ENCODE results near the gene TMEM14C.
"Not testable (repeated sequence)": the region's sequence is repeated elsewhere in the genome, so short reads cannot be mapped to it uniquely, and the experiment has no call there.

Gene TMEM14C

DNA sequence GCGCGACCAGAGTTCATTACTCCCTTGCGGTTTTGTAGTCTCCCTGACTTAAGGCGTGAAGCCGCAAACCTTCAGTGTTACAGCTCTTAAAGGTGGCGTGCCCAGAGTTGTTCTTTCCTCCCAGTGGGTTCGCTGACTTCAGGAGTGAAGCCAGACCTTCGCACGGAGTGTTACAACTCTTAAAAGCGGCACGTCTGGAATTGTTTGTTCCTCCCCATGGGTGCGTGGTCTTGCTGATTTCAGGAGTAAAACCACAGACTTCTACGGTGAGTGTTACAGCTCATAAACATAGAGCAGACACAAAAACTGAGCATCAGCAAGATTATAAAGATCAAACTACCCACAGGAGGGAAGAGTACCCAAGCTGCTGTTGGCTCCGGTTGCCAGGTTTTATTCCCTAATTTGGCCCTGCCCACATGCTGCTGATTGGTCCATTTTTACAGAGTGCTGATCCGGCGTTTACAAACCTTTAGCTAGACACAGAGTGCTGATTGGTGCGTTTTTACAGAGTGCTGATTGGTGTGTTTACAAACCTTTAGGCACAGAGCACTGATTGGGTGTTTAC lies 10.4 kb downstream of the TMEM14C start:
- Histone ChIP-seq H2AFZ (ENCODE audit: low read depth, low read length) (no peak overlapping the region), H3K27me3 (ENCODE audit: insufficient read depth, low read length) (no peaks in the 10 kb centered on the region), H3K4me1 (ENCODE audit: insufficient read depth, low read length) (no peaks in the 10 kb centered on the region), H3K4me3 (ENCODE audit: low read length) (no peak overlapping the region), H3K9me3 (ENCODE audit: low read length) (no peaks in the 10 kb centered on the region), H3K36me3 (ENCODE audit: insufficient read depth, low read length) (peaks cover 34% of the 10 kb centered on the region)

- no peaks in the 10 kb centered on the region for H3K9me3 ChIP-seq (ENCODE audit: low read length)
- peaks cover 27% of the 10 kb centered on the region for H3K36me3 ChIP-seq (ENCODE audit: insufficient read depth, low read length)
- H3K4me1 ChIP-seq (ENCODE audit: insufficient read depth, low read length): no peaks in the 10 kb centered on the region
- no peaks in the 10 kb centered on the region for H3K27me3 ChIP-seq (ENCODE audit: insufficient read depth, low read length)
- no peak overlapping the region for H2AFZ ChIP-seq (ENCODE audit: low read depth, low read length)
- no peak overlapping the region for H3K4me3 ChIP-seq (ENCODE audit: low read length)
These were observed 11.0 kb downstream of the TMEM14C start for GRCh38 chr6:10733863-10734262.

- Histone ChIP-seq H3K4me1 (ENCODE audit: insufficient read depth, low read length) (no peaks in the 10 kb centered on the region), H3K4me3 (ENCODE audit: low read length) (no peak overlapping the region), H3K36me3 (ENCODE audit: insufficient read depth, low read length) (peaks cover 10% of the 10 kb centered on the region), H3K9me3 (ENCODE audit: low read length) (no peaks in the 10 kb centered on the region), H3K27me3 (ENCODE audit: insufficient read depth, low read length) (no peaks in the 10 kb centered on the region), H2AFZ (ENCODE audit: low read depth, low read length) (no peak overlapping the region)
These were observed 13.9 kb downstream of the TMEM14C start for GRCh38 chr6:10736731-10737130.

DNA sequence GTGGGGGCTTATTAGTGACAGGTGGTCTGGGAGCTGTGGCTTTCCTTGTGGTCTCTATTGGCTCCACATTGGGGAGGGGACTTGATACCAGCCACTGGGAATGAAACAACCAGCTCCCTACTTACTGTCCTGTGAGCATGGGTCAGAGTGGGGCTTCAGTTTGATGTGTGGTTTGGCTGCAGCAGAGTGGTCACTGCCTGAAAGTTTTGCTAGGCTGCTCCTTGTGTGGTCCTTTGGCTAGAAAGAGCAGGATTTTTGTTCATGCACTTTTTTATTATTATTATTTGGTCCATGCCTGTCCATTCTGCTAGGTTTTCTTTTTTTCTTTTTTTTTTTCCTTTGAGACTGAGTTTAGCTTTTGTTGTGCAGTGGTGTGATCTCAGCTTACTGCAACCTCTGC lies 17.2 kb downstream of the TMEM14C start:
- no peaks in the 10 kb centered on the region for H3K27me3 ChIP-seq (ENCODE audit: insufficient read depth, low read length)
- H2AFZ ChIP-seq (ENCODE audit: low read depth, low read length): no peak overlapping the region
- no peak overlapping the region for H3K4me3 ChIP-seq (ENCODE audit: low read length)
- no peaks in the 10 kb centered on the region for H3K36me3 ChIP-seq (ENCODE audit: insufficient read depth, low read length)
- H3K4me1 ChIP-seq (ENCODE audit: insufficient read depth, low read length): no peaks in the 10 kb centered on the region
- no peaks in the 10 kb centered on the region for H3K9me3 ChIP-seq (ENCODE audit: low read length)

DNA sequence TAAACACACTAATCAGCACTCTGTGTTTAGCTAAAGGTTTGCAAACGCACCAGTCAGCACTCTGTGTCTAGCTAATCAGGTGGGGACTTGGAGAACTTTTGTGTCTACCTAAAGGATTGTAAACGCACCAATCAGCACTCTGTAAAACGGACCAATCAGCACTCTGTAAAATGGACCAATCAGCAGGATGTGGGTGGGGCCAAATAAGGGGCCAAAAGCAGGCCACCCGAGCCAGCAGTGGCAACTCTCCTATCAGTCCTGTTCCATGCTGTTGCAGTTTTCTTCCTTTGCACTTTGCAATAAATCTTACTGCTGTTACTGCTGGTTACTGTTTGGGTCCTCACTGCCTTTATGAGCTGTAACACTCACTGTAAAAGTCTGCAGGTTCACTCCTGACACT lies 18.8 kb downstream of the TMEM14C start:
- H3K4me3 ChIP-seq (ENCODE audit: low read length); H2AFZ ChIP-seq (ENCODE audit: low read depth, low read length); H3K36me3 ChIP-seq (ENCODE audit: insufficient read depth, low read length); H3K9me3 ChIP-seq (ENCODE audit: low read length); H3K4me1 ChIP-seq (ENCODE audit: insufficient read depth, low read length); H3K27me3 ChIP-seq (ENCODE audit: insufficient read depth, low read length): not testable (repeated sequence)

DNA sequence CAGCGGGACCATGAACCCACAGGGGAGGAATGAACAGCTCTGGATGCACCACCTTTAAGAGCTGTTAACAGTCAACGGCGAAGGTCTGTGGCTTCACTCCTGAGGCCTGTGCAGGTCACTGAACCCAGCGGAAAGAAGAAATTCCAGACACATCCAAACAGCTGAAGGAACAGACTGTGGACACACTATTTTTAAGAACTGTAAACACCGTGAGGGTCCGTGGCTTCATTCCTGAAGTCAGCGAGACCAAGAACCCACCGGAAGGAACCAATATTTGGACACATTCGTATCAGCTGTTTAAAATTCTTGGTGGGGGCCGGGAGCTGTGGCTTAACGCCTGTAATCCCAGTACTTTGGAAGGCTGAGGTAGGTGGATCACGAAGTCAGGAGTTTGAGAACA lies 19.4 kb downstream of the TMEM14C start:
- Histone ChIP-seq H3K36me3 (ENCODE audit: insufficient read depth, low read length) (no peaks in the 10 kb centered on the region), H3K4me1 (ENCODE audit: insufficient read depth, low read length) (peaks cover 7% of the 10 kb centered on the region), H3K27me3 (ENCODE audit: insufficient read depth, low read length) (no peaks in the 10 kb centered on the region), H3K4me3 (ENCODE audit: low read length) (no peak overlapping the region), H3K9me3 (ENCODE audit: low read length) (no peaks in the 10 kb centered on the region), H2AFZ (ENCODE audit: low read depth, low read length) (no peak overlapping the region)

DNA sequence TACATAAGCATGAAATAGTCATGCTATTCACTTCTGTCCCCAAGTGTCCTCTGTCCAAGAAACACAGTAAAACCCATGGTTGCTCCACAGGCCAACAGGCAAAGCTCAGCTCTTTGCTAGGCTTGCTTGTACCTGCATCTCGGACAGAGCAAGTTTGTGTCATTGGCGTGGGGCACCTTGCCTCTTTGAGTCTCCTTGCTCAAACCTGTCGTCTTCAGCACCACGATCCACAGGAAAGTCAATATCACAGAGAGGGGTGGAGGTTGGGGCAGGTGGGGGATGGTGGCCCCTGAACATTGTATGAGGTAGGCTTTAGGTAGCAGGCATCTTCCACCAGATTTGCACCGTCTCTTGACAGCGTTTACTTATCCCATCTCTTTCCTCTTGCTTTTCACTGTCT lies 20.6 kb downstream of the TMEM14C start:
- H2AFZ ChIP-seq (ENCODE audit: low read depth, low read length): no peak overlapping the region
- H3K4me1 ChIP-seq (ENCODE audit: insufficient read depth, low read length): peaks cover 11% of the 10 kb centered on the region
- H3K4me3 ChIP-seq (ENCODE audit: low read length): no peak overlapping the region
- H3K27me3 ChIP-seq (ENCODE audit: insufficient read depth, low read length): no peaks in the 10 kb centered on the region
- H3K36me3 ChIP-seq (ENCODE audit: insufficient read depth, low read length): no peaks in the 10 kb centered on the region
- no peaks in the 10 kb centered on the region for H3K9me3 ChIP-seq (ENCODE audit: low read length)

- H3K9me3 ChIP-seq (ENCODE audit: low read length): no peaks in the 10 kb centered on the region
These were observed 22.2 kb downstream of the TMEM14C start for GRCh38 chr6:10745116-10745515.

GRCh38 chr6:10746915-10747250 lies 24.0 kb downstream of the TMEM14C start:
- no peaks in the 10 kb centered on the region for H3K9me3 ChIP-seq (ENCODE audit: low read length)
- peaks cover 19% of the 10 kb centered on the region for H3K4me1 ChIP-seq (ENCODE audit: insufficient read depth, low read length)
- H3K36me3 ChIP-seq (ENCODE audit: insufficient read depth, low read length): peaks cover 24% of the 10 kb centered on the region
- no peaks in the 10 kb centered on the region for H3K27me3 ChIP-seq (ENCODE audit: insufficient read depth, low read length)
- peak overlapping the region; percentile 69 for H2AFZ ChIP-seq (ENCODE audit: low read depth, low read length)
- H3K4me3 ChIP-seq (ENCODE audit: low read length): peak overlapping the region; percentile 96

More at GRCh38 chr6:10745116-10745515, 22.2 kb downstream of the TMEM14C start:
- Histone ChIP-seq H3K4me1 (ENCODE audit: insufficient read depth, low read length) (peaks cover 19% of the 10 kb centered on the region), H2AFZ (ENCODE audit: low read depth, low read length) (no peak overlapping the region), H3K4me3 (ENCODE audit: low read length) (no peak overlapping the region), H3K36me3 (ENCODE audit: insufficient read depth, low read length) (peaks cover 9% of the 10 kb centered on the region), H3K27me3 (ENCODE audit: insufficient read depth, low read length) (no peaks in the 10 kb centered on the region)

DNA sequence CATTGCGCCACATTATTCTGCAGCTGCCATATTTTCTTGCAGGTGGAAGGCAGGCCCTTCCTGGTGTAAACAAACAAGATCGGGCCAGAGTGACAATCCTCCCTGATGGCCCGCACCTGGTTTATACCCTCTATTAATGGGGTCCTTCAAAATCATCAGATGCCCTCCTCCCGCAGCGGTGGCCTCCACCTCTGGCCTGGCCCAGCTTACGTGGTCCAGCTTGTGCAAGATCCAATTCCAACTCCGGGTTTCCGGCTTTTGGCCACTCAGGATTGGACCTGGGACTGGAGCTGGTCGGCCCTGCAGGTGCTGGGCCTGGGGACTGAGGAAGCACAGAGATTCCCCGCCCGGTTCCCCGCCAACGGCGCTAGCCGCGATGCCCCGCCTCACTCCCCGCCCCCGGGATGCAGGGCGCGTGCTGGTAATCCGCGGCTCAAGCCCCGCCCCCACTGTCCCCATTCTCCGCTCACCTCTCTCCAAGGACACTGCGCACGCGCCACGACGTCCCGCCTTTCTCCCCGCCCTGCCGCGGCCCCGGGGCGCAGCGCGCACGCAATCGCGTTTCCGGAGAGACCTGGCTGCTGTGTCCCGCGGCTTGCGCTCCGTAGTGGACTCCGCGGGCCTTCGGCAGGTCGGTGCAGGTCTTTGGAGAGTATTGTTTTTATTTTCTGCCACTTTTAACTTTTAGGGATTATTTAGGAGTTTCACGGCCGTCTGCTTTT lies 24.5 kb downstream of the TMEM14C start, which contains the start of gene TMEM14B:
Gene TMEM14B, plus strand, starts transcription at position 555 of the 722 bp plus-strand sequence. CDS start 1,441 bp downstream, outside the sequence.
- H3K4me3 ChIP-seq (ENCODE audit: low read length): peak within 1 kb of the TSS; percentile 96
- H2AFZ ChIP-seq (ENCODE audit: low read depth, low read length): peak within 1 kb of the TSS; percentile 73
- no peaks in the 10 kb centered on the region for H3K9me3 ChIP-seq (ENCODE audit: low read length)
- H3K4me1 ChIP-seq (ENCODE audit: insufficient read depth, low read length): peaks cover 19% of the 10 kb centered on the region
- peaks cover 26% of the 10 kb centered on the region for H3K36me3 ChIP-seq (ENCODE audit: insufficient read depth, low read length)
- no peaks in the 10 kb centered on the region for H3K27me3 ChIP-seq (ENCODE audit: insufficient read depth, low read length)

DNA sequence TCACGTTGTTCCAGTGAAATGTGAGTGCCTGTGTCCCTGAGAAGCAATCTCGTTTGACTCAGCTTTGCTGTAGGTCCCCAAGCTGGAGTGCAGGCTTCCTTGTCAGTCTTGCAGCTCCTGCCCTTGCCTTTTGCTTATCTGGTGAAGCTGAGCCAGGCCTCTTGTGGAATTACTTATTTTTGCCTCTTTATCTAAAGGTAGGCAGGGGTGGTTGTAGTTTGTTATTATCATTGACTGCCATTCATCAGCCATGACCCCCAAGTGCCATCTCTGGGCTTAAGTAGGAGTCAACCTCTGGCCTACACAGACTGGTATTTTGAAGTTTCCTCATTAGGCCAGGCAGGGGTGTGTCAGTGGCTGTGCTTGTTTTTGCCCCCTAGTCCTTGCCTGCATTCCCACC lies 26.9 kb downstream of the TMEM14C start:
- Histone ChIP-seq H2AFZ (ENCODE audit: low read depth, low read length) (no peak overlapping the region), H3K27me3 (ENCODE audit: insufficient read depth, low read length) (no peaks in the 10 kb centered on the region), H3K4me3 (ENCODE audit: low read length) (no peak overlapping the region), H3K4me1 (ENCODE audit: insufficient read depth, low read length) (peaks cover 19% of the 10 kb centered on the region), H3K36me3 (ENCODE audit: insufficient read depth, low read length) (peaks cover 46% of the 10 kb centered on the region), H3K9me3 (ENCODE audit: low read length) (no peaks in the 10 kb centered on the region)

DNA sequence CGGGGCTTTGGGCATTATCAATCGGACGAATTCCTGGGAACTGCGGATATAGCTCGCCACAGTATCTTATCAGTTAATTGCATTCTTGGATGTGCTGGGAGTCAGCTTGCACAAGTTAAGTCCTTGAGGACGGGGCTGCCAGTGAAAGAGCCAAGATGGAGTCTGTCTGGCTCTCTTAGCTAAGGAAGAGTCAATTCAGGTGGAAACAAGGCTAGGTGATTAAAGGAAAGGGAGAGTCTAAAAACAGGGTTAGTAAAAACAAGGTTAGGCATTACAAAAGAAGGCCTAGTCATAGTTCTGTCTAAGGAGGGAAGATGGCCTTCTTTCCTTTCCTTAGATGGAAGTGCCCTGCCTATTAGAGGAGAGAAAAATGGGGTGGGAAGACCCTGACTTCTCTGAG lies 27.7 kb downstream of the TMEM14C start:
- not testable (repeated sequence) for H2AFZ ChIP-seq (ENCODE audit: low read depth, low read length); H3K9me3 ChIP-seq (ENCODE audit: low read length); H3K27me3 ChIP-seq (ENCODE audit: insufficient read depth, low read length); H3K4me3 ChIP-seq (ENCODE audit: low read length)
- Histone ChIP-seq H3K36me3 (ENCODE audit: insufficient read depth, low read length) (peaks cover 54% of the 10 kb centered on the region), H3K4me1 (ENCODE audit: insufficient read depth, low read length) (peaks cover 19% of the 10 kb centered on the region)

GRCh38 chr6:10751757-10752156 lies 28.9 kb downstream of the TMEM14C start:
- not testable (repeated sequence) for H3K9me3 ChIP-seq (ENCODE audit: low read length); H3K27me3 ChIP-seq (ENCODE audit: insufficient read depth, low read length); H2AFZ ChIP-seq (ENCODE audit: low read depth, low read length); H3K4me3 ChIP-seq (ENCODE audit: low read length)
- Histone ChIP-seq H3K36me3 (ENCODE audit: insufficient read depth, low read length) (peaks cover 63% of the 10 kb centered on the region), H3K4me1 (ENCODE audit: insufficient read depth, low read length) (peaks cover 16% of the 10 kb centered on the region)

- Histone ChIP-seq H3K9me3 (ENCODE audit: low read length) (no peaks in the 10 kb centered on the region), H3K36me3 (ENCODE audit: insufficient read depth, low read length) (peaks cover 47% of the 10 kb centered on the region), H3K4me3 (ENCODE audit: low read length) (no peak overlapping the region)
These were observed 33.2 kb downstream of the TMEM14C start for GRCh38 chr6:10756085-10756484.

More at GRCh38 chr6:10756085-10756484, 33.2 kb downstream of the TMEM14C start:
- Histone ChIP-seq H3K4me1 (ENCODE audit: insufficient read depth, low read length) (no peaks in the 10 kb centered on the region), H2AFZ (ENCODE audit: low read depth, low read length) (no peak overlapping the region), H3K27me3 (ENCODE audit: insufficient read depth, low read length) (no peaks in the 10 kb centered on the region)

All from neuron (in vitro differentiated cells).